Measurements from ENCODE around the gene C1orf94.

Gene C1orf94, protein sequence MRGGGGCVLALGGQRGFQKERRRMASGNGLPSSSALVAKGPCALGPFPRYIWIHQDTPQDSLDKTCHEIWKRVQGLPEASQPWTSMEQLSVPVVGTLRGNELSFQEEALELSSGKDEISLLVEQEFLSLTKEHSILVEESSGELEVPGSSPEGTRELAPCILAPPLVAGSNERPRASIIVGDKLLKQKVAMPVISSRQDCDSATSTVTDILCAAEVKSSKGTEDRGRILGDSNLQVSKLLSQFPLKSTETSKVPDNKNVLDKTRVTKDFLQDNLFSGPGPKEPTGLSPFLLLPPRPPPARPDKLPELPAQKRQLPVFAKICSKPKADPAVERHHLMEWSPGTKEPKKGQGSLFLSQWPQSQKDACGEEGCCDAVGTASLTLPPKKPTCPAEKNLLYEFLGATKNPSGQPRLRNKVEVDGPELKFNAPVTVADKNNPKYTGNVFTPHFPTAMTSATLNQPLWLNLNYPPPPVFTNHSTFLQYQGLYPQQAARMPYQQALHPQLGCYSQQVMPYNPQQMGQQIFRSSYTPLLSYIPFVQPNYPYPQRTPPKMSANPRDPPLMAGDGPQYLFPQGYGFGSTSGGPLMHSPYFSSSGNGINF

DNA sequence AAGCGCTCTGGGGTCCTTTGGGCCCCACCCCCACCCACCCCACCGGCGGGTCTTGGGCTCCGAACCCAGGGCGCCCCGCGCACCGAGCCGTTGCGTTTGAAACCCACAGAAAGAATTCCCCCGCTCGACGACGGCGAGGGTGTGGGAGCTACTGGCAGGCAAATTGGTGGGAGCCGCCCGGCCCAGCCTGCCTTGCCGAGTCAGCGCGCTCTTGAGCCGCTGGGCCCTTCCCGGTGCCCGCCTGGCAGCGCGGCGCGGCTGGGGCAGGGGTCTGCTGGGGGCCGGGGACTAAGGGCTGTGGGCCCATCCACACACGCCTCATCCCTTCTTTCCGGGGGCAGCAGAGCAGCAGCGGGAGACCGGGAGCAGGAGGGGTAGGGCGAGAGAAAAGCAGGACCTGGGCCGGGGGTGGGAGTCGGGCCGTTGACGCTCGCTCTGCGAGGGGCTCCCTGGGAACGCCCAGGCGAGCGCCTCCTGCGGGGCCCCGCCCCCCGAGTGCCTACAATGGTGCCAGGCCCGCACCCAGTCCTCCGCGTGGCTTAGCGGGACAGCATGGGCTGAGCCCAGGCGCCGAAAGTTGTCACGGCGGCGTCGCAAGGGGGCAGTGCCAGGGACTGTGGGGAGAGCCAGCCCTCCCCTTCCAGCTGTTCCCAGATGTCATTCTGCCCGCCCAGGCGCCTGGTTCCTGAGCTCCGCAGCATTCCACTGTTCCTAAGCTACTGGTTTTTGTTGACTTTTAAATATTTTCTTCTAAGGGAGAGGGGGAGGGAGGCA, at the start of gene C1orf94:
TSS of gene C1orf94 (plus strand) at position 78 of the 774 bp plus-strand sequence. CDS start 883 bp downstream, outside the sequence.
- Mint-ChIP-seq H3K4me1 (no peaks in the 10 kb centered on the region), H3K9me3 (no peaks in the 10 kb centered on the region), H3K27ac (no peak within 1 kb of the TSS), H3K36me3 (no peaks in the 10 kb centered on the region), H3K27me3 (peaks cover 11% of the 10 kb centered on the region), H3K4me3 (no peak within 1 kb of the TSS)
- ATAC-seq (ENCODE audit: low read depth) (no peak), DNase-seq (ENCODE audit: low spot score in 2 of 2) (no peak)

DNA sequence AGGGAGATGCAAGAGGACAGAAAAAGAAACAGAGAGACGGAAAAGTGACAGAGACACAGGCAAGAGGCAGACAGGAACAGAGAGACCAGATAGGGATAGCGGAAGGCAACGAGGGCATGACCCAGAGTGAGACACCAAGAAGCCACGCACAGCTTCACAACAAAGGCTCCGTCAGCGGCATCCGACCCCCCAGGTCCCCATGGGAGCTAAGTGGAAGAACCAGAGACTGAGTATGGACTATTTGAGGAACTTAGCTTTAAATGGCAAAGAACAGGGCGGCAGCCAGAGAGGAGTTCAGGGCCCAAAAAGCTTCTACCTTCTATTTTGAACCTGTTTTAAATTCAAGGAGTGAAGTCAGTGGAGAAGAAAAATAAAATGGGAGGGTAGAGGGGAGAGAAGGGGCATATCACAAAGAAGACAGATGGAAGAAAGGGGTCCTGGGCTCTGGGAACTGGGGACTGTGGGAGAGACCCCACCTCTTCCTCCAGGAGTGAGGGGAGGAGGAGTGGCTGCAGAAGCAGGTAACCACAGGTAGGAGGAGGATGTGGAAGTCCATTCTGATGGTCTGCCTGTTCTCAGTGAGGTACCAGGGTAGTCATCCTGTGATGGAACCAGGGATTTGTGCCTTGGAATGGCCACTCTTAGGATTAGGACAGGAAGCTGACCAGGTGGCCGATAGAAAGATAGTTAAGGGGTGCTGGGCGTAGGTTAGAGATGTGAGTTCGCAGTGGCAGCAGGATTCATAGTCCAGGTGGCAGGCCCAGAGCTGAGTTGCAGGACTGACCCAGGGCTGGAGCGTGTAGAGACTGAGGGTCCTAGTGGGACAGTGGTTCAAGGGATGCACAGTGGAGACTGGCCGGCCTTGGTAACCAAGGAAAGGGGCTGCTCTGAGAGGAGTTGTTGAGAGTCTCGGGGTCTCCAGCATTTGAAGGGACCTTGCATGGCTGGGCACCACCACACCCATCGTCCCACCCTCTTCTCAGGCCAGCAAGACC, 49.4 kb upstream of the C1orf94 start:
- Mint-ChIP-seq H3K4me3 (no peak overlapping the region), H3K36me3 (no peaks in the 10 kb centered on the region), H3K4me1 (peaks cover 2% of the 10 kb centered on the region), H3K27ac (no peak overlapping the region), H3K27me3 (peaks cover 14% of the 10 kb centered on the region), H3K9me3 (peaks cover 1% of the 10 kb centered on the region)
- ATAC-seq (ENCODE audit: low read depth) (no peak), DNase-seq (ENCODE audit: low spot score in 2 of 2) (no peak)

DNA sequence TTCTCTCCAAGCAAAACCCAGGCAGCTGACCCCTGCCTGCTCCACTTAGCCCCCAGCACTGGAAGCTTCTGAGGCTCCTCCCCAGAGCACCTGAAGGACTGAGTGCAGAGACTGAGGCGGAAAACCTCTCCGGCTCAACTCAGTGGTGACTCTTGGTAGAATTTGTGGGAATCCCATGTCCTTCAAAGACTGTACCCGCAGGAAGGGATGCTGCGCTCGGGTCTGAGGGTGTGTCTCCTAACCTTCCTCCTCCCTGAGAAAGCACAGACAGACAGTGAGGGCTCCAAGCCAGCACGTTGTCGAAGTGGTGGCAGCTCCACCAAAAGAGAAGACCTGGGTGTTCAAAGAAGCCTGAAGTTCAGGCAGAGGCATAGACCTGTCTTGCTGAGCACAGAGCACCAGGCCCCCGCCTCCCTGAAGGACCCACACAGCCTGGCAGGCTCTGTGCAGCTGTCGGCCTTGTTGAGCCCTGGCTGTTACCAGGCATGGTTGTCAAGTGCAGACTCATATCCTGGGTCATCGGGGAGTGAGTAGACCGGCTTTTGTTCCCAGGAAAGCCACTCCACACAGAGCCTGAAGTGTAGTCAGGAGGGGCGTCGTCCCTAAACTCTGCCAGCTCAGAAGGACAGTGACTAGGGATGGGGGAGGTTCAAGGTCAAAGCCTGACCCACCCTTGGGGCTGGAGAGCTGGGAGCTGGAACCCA, 48.4 kb upstream of the C1orf94 start:
- Mint-ChIP-seq H3K4me1 (peaks cover 2% of the 10 kb centered on the region), H3K27ac (no peak overlapping the region), H3K27me3 (peaks cover 17% of the 10 kb centered on the region), H3K36me3 (no peaks in the 10 kb centered on the region), H3K9me3 (peaks cover 1% of the 10 kb centered on the region), H3K4me3 (no peak overlapping the region)
- ATAC-seq (ENCODE audit: low read depth) (no peak), DNase-seq (ENCODE audit: low spot score in 2 of 2) (no peak)

DNA sequence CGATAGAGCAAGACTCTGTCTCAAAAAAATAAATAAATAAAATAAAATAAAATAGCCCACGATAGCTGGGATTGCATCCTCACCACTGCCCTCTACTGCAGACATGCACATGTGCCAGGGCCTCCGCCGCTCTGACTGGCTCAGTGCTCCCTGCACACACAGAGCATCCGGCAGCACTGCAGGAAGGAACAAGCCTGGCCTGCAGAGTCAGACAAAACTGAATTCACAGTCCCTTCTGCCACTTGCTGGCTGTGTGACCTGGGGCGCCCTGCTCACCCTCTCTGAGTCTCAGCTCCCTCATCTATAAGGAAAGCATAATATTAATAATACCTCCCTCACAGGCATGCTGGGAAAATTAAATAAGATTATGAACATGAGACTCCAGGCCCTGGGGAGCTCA, 47.1 kb upstream of the C1orf94 start:
- peaks cover 2% of the 10 kb centered on the region for H3K4me1 Mint-ChIP-seq
- peaks cover 17% of the 10 kb centered on the region for H3K27me3 Mint-ChIP-seq
- DNase-seq (ENCODE audit: low spot score in 2 of 2) (no peak), ATAC-seq (ENCODE audit: low read depth) (no peak)
- no peak overlapping the region for H3K27ac Mint-ChIP-seq
- no peak overlapping the region for H3K4me3 Mint-ChIP-seq
- no peaks in the 10 kb centered on the region for H3K36me3 Mint-ChIP-seq
- H3K9me3 Mint-ChIP-seq: peaks cover 1% of the 10 kb centered on the region

DNA sequence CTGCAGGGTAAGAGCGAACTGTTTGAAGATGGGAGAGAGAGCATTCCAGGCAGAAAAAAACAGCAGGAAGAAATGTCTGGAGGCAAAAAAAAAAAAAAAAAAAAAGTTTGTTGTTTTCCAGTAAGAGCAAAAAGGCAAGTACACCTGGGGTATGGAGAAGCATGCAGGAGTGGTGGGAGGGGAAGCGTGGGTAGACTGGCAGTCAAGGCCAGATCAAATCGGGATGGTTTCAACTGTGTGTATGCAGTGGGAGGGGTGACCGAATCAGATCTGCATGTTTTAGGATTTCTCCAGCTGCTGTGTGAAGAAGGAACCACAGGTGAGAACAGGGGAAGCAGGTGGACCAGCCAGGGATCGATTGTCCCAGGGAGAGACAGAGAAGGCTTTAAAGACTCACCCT, 46.4 kb upstream of the C1orf94 start:
- Mint-ChIP-seq H3K36me3 (no peaks in the 10 kb centered on the region), H3K4me1 (peaks cover 2% of the 10 kb centered on the region), H3K27ac (no peak overlapping the region), H3K9me3 (peaks cover 1% of the 10 kb centered on the region), H3K4me3 (no peak overlapping the region), H3K27me3 (peaks cover 15% of the 10 kb centered on the region)
- no peak for DNase-seq (ENCODE audit: low spot score in 2 of 2)
- ATAC-seq (ENCODE audit: low read depth): no peak

DNA sequence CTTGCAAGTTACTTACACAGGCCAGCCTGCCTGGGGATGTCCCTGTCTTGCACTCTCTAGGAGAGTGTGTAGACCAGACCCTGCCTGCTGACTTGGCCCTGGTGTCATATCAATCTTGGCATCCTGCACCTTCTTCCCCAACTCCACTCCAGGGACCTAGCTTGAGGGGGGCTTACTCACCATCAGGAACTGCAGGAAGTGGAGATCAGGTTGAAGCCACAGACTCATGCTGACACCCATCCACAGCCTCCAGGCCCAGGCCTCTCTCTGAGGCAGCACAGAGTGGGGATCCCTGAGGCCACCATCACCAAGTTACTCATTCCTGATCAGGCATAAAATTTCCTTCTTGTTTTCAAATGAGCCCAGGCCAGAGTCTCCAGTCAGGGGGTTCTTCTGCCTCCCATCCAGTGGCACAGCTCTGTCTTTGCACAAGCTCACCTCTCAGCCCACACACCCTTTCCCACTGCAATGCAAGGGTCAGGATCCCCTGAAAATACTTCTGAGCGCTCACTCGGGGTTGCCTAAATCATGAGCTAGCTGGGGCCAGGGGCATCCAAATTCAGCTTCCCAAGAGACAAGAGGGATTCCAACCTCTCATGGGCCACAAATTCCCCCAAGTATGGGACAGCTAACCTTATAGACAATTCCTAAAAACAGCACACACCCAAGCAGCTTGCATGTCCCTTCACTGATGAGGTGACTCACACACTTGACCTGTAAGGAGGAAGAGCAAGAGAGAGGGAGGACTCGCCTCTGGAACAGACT, 45.1 kb upstream of the C1orf94 start:
- peaks cover 2% of the 10 kb centered on the region for H3K4me1 Mint-ChIP-seq
- no peak overlapping the region for H3K27ac Mint-ChIP-seq
- DNase-seq (ENCODE audit: low spot score in 2 of 2): no peak
- ATAC-seq (ENCODE audit: low read depth): no peak
- peaks cover 1% of the 10 kb centered on the region for H3K9me3 Mint-ChIP-seq
- no peak overlapping the region for H3K4me3 Mint-ChIP-seq
- H3K27me3 Mint-ChIP-seq: peaks cover 14% of the 10 kb centered on the region
- no peaks in the 10 kb centered on the region for H3K36me3 Mint-ChIP-seq

DNA sequence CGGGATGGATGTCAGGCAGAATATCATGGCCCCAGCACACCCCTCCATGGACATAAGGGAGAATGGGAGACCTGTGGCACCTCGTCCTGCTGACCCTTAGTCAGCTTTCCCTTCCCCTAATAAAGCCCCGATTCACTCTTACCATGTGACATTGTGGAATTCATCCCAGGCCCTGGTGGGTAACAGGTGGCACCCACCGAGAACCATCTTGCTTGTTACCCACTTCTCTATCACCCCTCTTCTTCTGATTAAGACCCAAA, 44.6 kb upstream of the C1orf94 start:
- Mint-ChIP-seq H3K4me3 (no peak overlapping the region), H3K9me3 (peaks cover 1% of the 10 kb centered on the region), H3K4me1 (no peaks in the 10 kb centered on the region), H3K27ac (no peak overlapping the region), H3K36me3 (no peaks in the 10 kb centered on the region), H3K27me3 (peaks cover 15% of the 10 kb centered on the region)
- no peak for DNase-seq (ENCODE audit: low spot score in 2 of 2)
- ATAC-seq (ENCODE audit: low read depth): no peak

DNA sequence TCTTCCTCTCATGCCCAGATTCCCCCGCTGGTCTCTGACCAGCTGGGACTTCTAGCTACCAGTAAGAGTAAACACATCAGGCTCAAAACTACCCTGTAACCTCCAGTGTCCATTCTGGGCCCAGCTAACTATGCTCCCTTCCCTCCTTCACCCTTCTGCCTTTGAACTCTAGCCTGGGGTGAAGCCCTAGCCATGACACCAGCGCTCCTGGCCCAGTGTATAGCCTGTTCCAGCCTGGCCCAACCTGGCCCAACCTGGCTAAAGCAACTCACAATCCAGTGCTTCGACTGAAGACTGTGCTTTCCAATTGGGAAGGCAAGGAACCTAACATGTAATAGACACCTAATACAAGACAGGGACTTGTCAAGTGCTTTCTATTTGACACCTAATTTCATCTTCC, 39.3 kb upstream of the C1orf94 start:
- DNase-seq (ENCODE audit: low spot score in 2 of 2) (no peak), ATAC-seq (ENCODE audit: low read depth) (no peak)
- H3K4me3 Mint-ChIP-seq: no peak overlapping the region
- H3K27me3 Mint-ChIP-seq: peaks cover 12% of the 10 kb centered on the region
- peaks cover 6% of the 10 kb centered on the region for H3K4me1 Mint-ChIP-seq
- no peaks in the 10 kb centered on the region for H3K36me3 Mint-ChIP-seq
- no peak overlapping the region for H3K27ac Mint-ChIP-seq
- H3K9me3 Mint-ChIP-seq: peaks cover 1% of the 10 kb centered on the region

DNA sequence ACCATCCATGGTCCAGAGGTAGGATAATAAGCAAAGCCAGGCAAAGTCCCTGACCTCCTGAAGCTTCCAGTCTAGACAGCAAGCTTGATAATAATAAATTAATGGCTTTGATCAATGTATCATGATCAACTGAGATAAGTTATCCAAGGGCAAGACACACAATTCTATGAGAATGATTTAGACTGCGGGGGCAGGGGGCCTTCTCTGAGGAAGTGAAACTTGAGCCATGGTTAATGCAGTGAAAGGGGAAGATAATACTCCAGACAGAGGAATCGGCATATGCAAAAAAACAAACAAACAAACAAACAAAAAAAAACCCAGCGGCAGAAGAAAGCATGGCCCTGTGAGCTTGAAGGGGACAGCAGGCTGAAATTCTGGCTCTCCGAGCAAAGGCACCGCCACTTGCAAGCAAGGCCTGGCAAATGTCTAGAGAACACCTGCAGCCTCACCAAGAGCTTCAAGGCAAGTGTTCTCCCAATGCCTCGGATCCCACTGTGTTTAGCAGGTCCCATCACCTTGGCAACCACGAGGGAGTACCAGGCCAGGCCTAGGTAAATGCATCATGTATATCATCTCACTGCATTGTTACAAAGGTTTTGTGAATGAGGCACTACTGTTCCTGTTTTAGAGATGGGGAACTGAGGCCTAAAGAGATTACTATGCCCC, 36.6 kb upstream of the C1orf94 start:
- DNase-seq (ENCODE audit: low spot score in 2 of 2): no peak
- Mint-ChIP-seq H3K9me3 (peaks cover 1% of the 10 kb centered on the region), H3K4me3 (no peak overlapping the region)

DNA sequence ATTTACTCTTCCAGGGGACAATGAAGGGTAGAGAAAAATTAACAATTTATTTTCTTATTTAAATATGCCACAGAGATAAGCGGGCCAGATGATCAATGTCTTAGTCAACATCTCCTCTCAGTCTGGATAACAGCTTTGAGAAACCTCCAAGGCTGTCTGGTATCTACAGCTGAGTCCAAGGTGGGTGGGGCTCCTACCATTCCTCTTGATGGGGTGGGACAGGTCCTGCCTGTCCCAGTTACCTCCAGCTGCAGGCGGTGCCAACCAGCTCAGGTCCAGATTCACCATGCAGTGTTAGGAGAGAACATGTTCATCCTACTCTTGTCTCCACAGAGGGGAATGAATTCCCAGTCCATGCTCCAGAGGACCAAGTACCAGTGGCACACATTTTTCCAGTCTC, 32.7 kb upstream of the C1orf94 start:
- DNase-seq (ENCODE audit: low spot score in 2 of 2) (no peak), ATAC-seq (ENCODE audit: low read depth) (no peak)
- Mint-ChIP-seq H3K4me1 (peaks cover 6% of the 10 kb centered on the region), H3K36me3 (no peaks in the 10 kb centered on the region), H3K9me3 (no peaks in the 10 kb centered on the region), H3K27ac (no peak overlapping the region), H3K4me3 (no peak overlapping the region), H3K27me3 (peaks cover 14% of the 10 kb centered on the region)

More for the DNA sequence above, 36.6 kb upstream of the C1orf94 start:
- Mint-ChIP-seq H3K4me1 (peaks cover 6% of the 10 kb centered on the region), H3K27ac (no peak overlapping the region), H3K36me3 (no peaks in the 10 kb centered on the region), H3K27me3 (peaks cover 13% of the 10 kb centered on the region)
- no peak for ATAC-seq (ENCODE audit: low read depth)

DNA sequence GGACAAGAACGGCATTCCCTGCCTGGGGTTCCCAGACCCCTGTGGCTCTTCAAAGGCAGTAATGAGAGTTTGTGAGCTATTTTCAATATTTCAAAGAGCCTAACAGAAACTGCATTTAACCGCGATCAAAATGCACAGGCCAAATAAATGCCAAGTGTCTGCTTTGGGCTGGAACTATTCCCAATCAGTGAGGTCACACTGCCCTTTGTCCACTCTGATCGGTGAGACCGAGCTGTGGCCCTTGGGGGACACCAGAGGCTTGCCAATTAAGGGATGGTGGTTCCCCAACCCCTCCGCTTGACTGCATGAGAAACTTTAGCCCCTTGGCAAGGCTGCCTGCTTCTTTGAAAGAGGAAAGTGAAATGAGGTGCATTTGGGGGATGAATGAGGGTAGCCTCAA, 31.9 kb upstream of the C1orf94 start:
- peaks cover 6% of the 10 kb centered on the region for H3K4me1 Mint-ChIP-seq

DNA sequence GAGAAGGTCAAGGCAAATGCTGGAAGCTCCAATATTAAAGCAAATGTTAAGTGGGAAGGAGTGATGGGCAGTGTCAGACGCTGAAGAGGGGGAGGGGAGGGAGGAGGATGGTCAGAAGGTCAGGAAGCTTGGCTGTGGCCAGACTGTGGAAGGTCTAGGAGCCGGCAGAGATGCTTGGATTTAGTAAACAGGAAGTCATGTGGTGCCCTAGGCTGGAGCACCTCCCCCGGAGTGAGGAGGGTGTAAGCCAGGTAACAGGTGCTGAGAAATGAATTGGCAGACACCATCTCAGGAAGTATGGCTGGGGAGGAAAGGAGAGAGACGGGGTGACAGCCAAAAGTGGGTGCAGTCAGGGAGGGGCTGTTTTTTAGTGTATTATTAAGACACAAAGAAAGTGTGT, 29.4 kb upstream of the C1orf94 start:
- peaks cover 16% of the 10 kb centered on the region for H3K27me3 Mint-ChIP-seq
- H3K4me3 Mint-ChIP-seq: no peak overlapping the region
- H3K27ac Mint-ChIP-seq: no peak overlapping the region
- H3K36me3 Mint-ChIP-seq: no peaks in the 10 kb centered on the region
- H3K4me1 Mint-ChIP-seq: no peaks in the 10 kb centered on the region
- H3K9me3 Mint-ChIP-seq: no peaks in the 10 kb centered on the region
- DNase-seq (ENCODE audit: low spot score in 2 of 2): no peak
- ATAC-seq (ENCODE audit: low read depth): no peak

More for the DNA sequence above, 31.9 kb upstream of the C1orf94 start:
- Mint-ChIP-seq H3K4me3 (no peak overlapping the region), H3K27ac (no peak overlapping the region), H3K27me3 (peaks cover 14% of the 10 kb centered on the region), H3K9me3 (no peaks in the 10 kb centered on the region), H3K36me3 (no peaks in the 10 kb centered on the region)
- DNase-seq (ENCODE audit: low spot score in 2 of 2) (no peak), ATAC-seq (ENCODE audit: low read depth) (no peak)

All from memory B cell (primary cell).